Fibroblast of villous mesenchyme (primary cell): ENCODE results near the gene PYROXD2. TPM values are rescaled to one million over a fixed set of nuclear protein-coding genes. Genes with fewer than 3 reads are reported as not detected.

Experiments
- DNase-seq: peaks from one replicate; pipeline ENCODE4 v3.0.0-alpha.2; 2010; ENCODE audit warnings: low read depth
- H3K4me3 ChIP-seq: 2 replicates; pipeline ENCODE4 v1.5.1; 2011; ENCODE audit warnings: low read depth, mild to moderate bottlenecking, low read length
- CTCF ChIP-seq: IDR thresholded peaks from 2 replicates; pipeline ENCODE4 v1.5.1; 2012; ENCODE audit warnings: low read depth, mild to moderate bottlenecking, low read length; ENCODE audit not compliant: insufficient read depth
- total RNA-seq: library from RNA; depleted of rRNA; stranded (reverse); fragments of >200 nt; gene quantifications from 2 replicates; pipeline ENCODE4 v1.2.3, GENCODE V29; 2012

Gene PYROXD2
- total RNA-seq, 1 donor = 10.8 TPM

GRCh38 chr10:98435178-98435577, 20.2 kb upstream of the PYROXD2 start:
- no peak for TF ChIP-seq CTCF
- DNase-seq = no peak
- no peak overlapping the region for H3K4me3 ChIP-seq

GRCh38 chr10:98433881-98434732, 19.1 kb upstream of the PYROXD2 start:
- no peak overlapping the region for H3K4me3 ChIP-seq
- DNase-seq = no peak
- no peak for TF ChIP-seq CTCF

GRCh38 chr10:98433371-98433770, 18.4 kb upstream of the PYROXD2 start:
- no peak for DNase-seq
- no peak for TF ChIP-seq CTCF
- no peak overlapping the region for H3K4me3 ChIP-seq

DNA sequence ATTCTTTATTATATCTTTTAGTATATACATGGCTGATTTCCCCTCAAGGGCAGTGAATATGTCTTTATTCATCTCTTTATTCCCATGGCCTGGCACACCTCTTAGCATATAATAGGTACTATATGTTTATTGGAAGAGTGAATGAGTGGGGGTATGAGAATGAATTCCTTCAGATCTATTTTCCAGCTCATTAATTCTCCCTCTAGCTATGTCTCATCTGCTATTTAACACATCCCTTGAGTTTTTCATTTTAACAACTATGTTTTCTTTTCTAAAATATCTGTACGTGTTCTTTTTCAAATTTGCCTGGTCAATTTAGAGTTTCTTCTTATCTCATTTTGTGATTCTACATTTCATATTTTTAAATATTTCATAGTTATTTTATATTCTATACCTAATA, 17.3 kb upstream of the PYROXD2 start:
- no peak overlapping the region for H3K4me3 ChIP-seq
- TF ChIP-seq CTCF = no peak
- no peak for DNase-seq

- DNase-seq = no peak
- H3K4me3 ChIP-seq = no peak overlapping the region
Observed at GRCh38 chr10:98431016-98431415, 16.0 kb upstream of the PYROXD2 start.

GRCh38 chr10:98430427-98430826, 15.4 kb upstream of the PYROXD2 start:
- no peak overlapping the region for H3K4me3 ChIP-seq
- DNase-seq = no peak
- no peak for TF ChIP-seq CTCF

More at GRCh38 chr10:98431016-98431415, 16.0 kb upstream of the PYROXD2 start:
- TF ChIP-seq CTCF = no peak
